IMR-90 (cell line): Measurements from ENCODE around the gene MEIG1. TPM values are rescaled to one million over a fixed set of nuclear protein-coding genes. Genes with fewer than 3 reads are reported as not detected.

ENCODE experiments used
- ATAC-seq: fragments of 200-7000 bp; cut with Tn5 transposase; 2 replicates; pipeline ENCODE4 v1.9.1; 2020; ENCODE audit warnings: low read depth, mild to moderate bottlenecking, moderate library complexity
- BruUV-seq: library from RNA; stranded (reverse); fragments of 400-500 nt; replicated peaks from 2 replicates; lab custom pipeline; 2021; lab: Mats Ljungman, UMichigan
- CTCF ChIA-PET: fragments of 300-600 bp; formaldehyde crosslinking; extraction: SDS; loops from one replicate; lab custom pipeline; 2021; ENCODE audit warnings: antibody characterized with exemption; lab: Yijun Ruan, JAX
- POLR2A ChIA-PET: fragments of 300-600 bp; sonication (Branson Sonifier 250); formaldehyde crosslinking; loops from one replicate; lab custom pipeline; 2022; ENCODE audit warnings: antibody characterized with exemption; ENCODE audit not compliant: unreplicated experiment; lab: Charles Lee
- DNase-seq: peaks from one replicate; pipeline ENCODE4 v3.0.0; 2013
- H2AFZ ChIP-seq: replicated peaks from 2 replicates; pipeline ENCODE3; 2013; ENCODE audit warnings: low read length, mild to moderate bottlenecking; ENCODE audit not compliant: poor library complexity
- H2AK5ac ChIP-seq: 2 replicates; pipeline ENCODE4 v1.6.1; 2013; ENCODE audit warnings: low read depth, low read length, inconsistent platforms
- H2AK9ac ChIP-seq: replicated peaks from 2 replicates; pipeline ENCODE3; 2013; ENCODE audit warnings: mild to moderate bottlenecking, low read depth, low read length, moderate library complexity; ENCODE audit not compliant: poor library complexity
- H2BK120ac ChIP-seq: 2 replicates; pipeline ENCODE4 v1.6.1; 2013; ENCODE audit warnings: low read depth, low read length, inconsistent platforms
- H2BK15ac ChIP-seq: 3 replicates; pipeline ENCODE4 v1.6.1; 2013; ENCODE audit warnings: low read depth, low read length, inconsistent platforms
- H2BK20ac ChIP-seq: 2 replicates; pipeline ENCODE4 v1.6.1; 2013; ENCODE audit warnings: low read depth, mild to moderate bottlenecking, inconsistent platforms, low read length, moderate library complexity
- H2BK5ac ChIP-seq: 2 replicates; pipeline ENCODE4 v1.6.1; 2013; ENCODE audit warnings: mild to moderate bottlenecking, low read depth, low read length, inconsistent platforms; ENCODE audit not compliant: poor library complexity, severe bottlenecking
- H3K14ac ChIP-seq: replicated peaks from 2 replicates; pipeline ENCODE4 v1.6.1; 2013; ENCODE audit warnings: low read depth, low read length, inconsistent platforms
- H3K18ac ChIP-seq: 2 replicates; pipeline ENCODE4 v1.6.1; 2013; ENCODE audit warnings: low read depth, low read length, control low read depth
- H3K23ac ChIP-seq: 2 replicates; pipeline ENCODE4 v1.6.1; 2013; ENCODE audit warnings: low read depth, low read length, inconsistent platforms
- H3K27ac ChIP-seq: 2 replicates; pipeline ENCODE4 v1.5.1; 2013; ENCODE audit warnings: mild to moderate bottlenecking, control low read depth, low read length; ENCODE audit not compliant: insufficient read depth
- H3K27me3 ChIP-seq: 2 replicates; pipeline ENCODE4 v1.6.1; 2013; ENCODE audit warnings: low read length; ENCODE audit not compliant: control insufficient read depth, insufficient read depth
- H3K36me3 ChIP-seq: 2 replicates; pipeline ENCODE4 v1.6.1; 2013; ENCODE audit warnings: low read length, mixed read lengths; ENCODE audit not compliant: control insufficient read depth, insufficient read depth
- H3K4ac ChIP-seq: 2 replicates; pipeline ENCODE4 v1.6.1; 2013; ENCODE audit warnings: low read depth, low read length, inconsistent platforms
- H3K4me1 ChIP-seq: 2 replicates; pipeline ENCODE4 v1.6.1; 2013; ENCODE audit warnings: low read length, mixed read lengths; ENCODE audit not compliant: control insufficient read depth, insufficient read depth
- H3K4me2 ChIP-seq: 2 replicates; pipeline ENCODE4 v1.6.1; 2013; ENCODE audit warnings: low read depth, mild to moderate bottlenecking, control low read depth, low read length, moderate library complexity
- H3K4me3 ChIP-seq: 2 replicates; pipeline ENCODE4 v1.5.1; 2013; ENCODE audit warnings: low read depth, mild to moderate bottlenecking, control low read depth, low read length, moderate library complexity; ENCODE audit not compliant: insufficient read depth
- H3K56ac ChIP-seq: 2 replicates; pipeline ENCODE4 v1.6.1; 2013; ENCODE audit warnings: low read length, inconsistent platforms; ENCODE audit not compliant: insufficient read depth; ENCODE audit errors: extremely low read depth
- H3K79me1 ChIP-seq, 2 experiments: 2 replicates each; pipeline ENCODE4 v1.6.1; 2013; ENCODE audit warnings: low read length in 2 of 2, inconsistent platforms in 1 of 2, low read depth in 1 of 2
- H3K9ac ChIP-seq: 2 replicates; pipeline ENCODE4 v1.6.1; 2013; ENCODE audit warnings: low read depth, low read length, control low read depth
- H3K9me1 ChIP-seq: 2 replicates; pipeline ENCODE4 v1.6.1; 2013; ENCODE audit warnings: low read length, inconsistent platforms; ENCODE audit not compliant: insufficient read depth
- H3K9me3 ChIP-seq: 2 replicates; pipeline ENCODE4 v1.6.1; 2013; ENCODE audit warnings: low read length; ENCODE audit not compliant: control insufficient read depth, insufficient read depth
- H4K20me1 ChIP-seq: 2 replicates; pipeline ENCODE4 v1.6.1; 2013; ENCODE audit warnings: low read length, inconsistent platforms; ENCODE audit not compliant: insufficient read depth
- H4K5ac ChIP-seq: 2 replicates; pipeline ENCODE4 v1.6.1; 2013; ENCODE audit warnings: mild to moderate bottlenecking, low read depth, low read length, control low read depth
- H4K8ac ChIP-seq, 2 experiments: 2 replicates each; pipeline ENCODE4 v1.6.1; 2013; ENCODE audit warnings: low read depth in 2 of 2, low read length in 2 of 2, control low read depth in 1 of 2, inconsistent platforms in 1 of 2
- H4K91ac ChIP-seq: 2 replicates; pipeline ENCODE4 v1.6.1; 2013; ENCODE audit warnings: low read depth, low read length, inconsistent platforms; ENCODE audit not compliant: insufficient read depth
- CEBPB ChIP-seq: IDR thresholded peaks from 2 replicates; pipeline ENCODE4 v1.6.1; 2012; ENCODE audit warnings: low read depth, low read length, improper control_type of control experiment
- CHD1 ChIP-seq: IDR thresholded peaks from 2 replicates; pipeline ENCODE4 v1.6.1; 2012; ENCODE audit warnings: low read depth, low read length, improper control_type of control experiment
- ELK1 ChIP-seq: fragments of 150-350 bp; IDR thresholded peaks from 2 replicates; pipeline ENCODE4 v1.6.1; 2016; ENCODE audit warnings: low read depth, mild to moderate bottlenecking, low read length, moderate library complexity, borderline replicate concordance
- FOS ChIP-seq: fragments of 150-350 bp; IDR thresholded peaks from 2 replicates; pipeline ENCODE4 v1.6.1; 2016; ENCODE audit warnings: low read depth, low read length
- MAZ ChIP-seq: IDR thresholded peaks from 2 replicates; pipeline ENCODE4 v1.6.1; 2012; ENCODE audit warnings: low read depth, mild to moderate bottlenecking, low read length, improper control_type of control experiment, moderate library complexity, borderline replicate concordance
- NFE2L2 ChIP-seq: fragments of 150-350 bp; IDR thresholded peaks from 2 replicates; pipeline ENCODE4 v1.6.1; 2016; ENCODE audit warnings: low read depth, mild to moderate bottlenecking, low read length
- POLR2A ChIP-seq: IDR thresholded peaks from 2 replicates; pipeline ENCODE4 v1.6.1; 2012; ENCODE audit warnings: mild to moderate bottlenecking, low read depth, low read length
- RAD21 ChIP-seq: IDR thresholded peaks from 2 replicates; pipeline ENCODE4 v1.6.1; 2012; ENCODE audit warnings: low read length, improper control_type of control experiment
- RCOR1 ChIP-seq: IDR thresholded peaks from 2 replicates; pipeline ENCODE4 v1.6.1; 2012; ENCODE audit warnings: mild to moderate bottlenecking, low read length, improper control_type of control experiment; ENCODE audit not compliant: insufficient replicate concordance
- RFX5 ChIP-seq: IDR thresholded peaks from 2 replicates; pipeline ENCODE4 v1.8.0; 2012; ENCODE audit warnings: low read depth, mild to moderate bottlenecking, low read length, moderate library complexity
- SMC3 ChIP-seq: fragments of 150-350 bp; IDR thresholded peaks from 2 replicates; pipeline ENCODE4 v1.6.1; 2016; ENCODE audit warnings: low read depth, mild to moderate bottlenecking, antibody characterized with exemption, low read length, moderate library complexity
- USF2 ChIP-seq: fragments of 150-350 bp; IDR thresholded peaks from 2 replicates; pipeline ENCODE4 v1.6.1; 2017; ENCODE audit warnings: mild to moderate bottlenecking, antibody characterized with exemption, low read length, low read depth
- WGBS, 2 experiments: methylation state at CpG; one replicate each; pipeline versions ENCODE4 v1.1.5 to v1.1.7; 2013; ENCODE audit warnings: missing lambda C conversion rate in 2 of 2; ENCODE audit not compliant: insufficient read length in 1 of 2; ENCODE audit errors: extremely low coverage in 2 of 2; 5-methylcytosine and 5-hydroxymethylcytosine counted together
- dilution Hi-C: fragments of 300-500 bp; cut with HindIII; formaldehyde crosslinking; loops from one replicate; pipeline ENCODE4 v1.14.3; 2018; ENCODE audit warnings: low sequenced_read_pairs; ENCODE audit not compliant: unreplicated experiment
- in situ Hi-C: fragments of 300-500 bp; cut with MboI; formaldehyde crosslinking; loops from 3 replicates; pipeline ENCODE4 v1.14.3; 2019; ENCODE audit warnings: low sequenced_read_pairs, inconsistent platforms, mixed read lengths
- intact Hi-C: fragments of 100-400 bp; cut with micrococcal nuclease; formaldehyde crosslinking; loops from 2 replicates; pipeline ENCODE4 v1.10.0; 2022
- polyA plus RNA-seq, 3 experiments: library from polyadenylated mRNA; depleted of rRNA; stranded (reverse); fragments of >200 nt; gene quantifications; 2 replicates each; pipeline ENCODE4 v1.2.3, GENCODE V29; 2012; ENCODE audit warnings: low replicate concordance in 1 of 3
- total RNA-seq: library from RNA; depleted of rRNA; stranded (reverse); fragments of >200 nt; gene quantifications from 2 replicates; pipeline ENCODE4 v1.2.3, GENCODE V29; 2012

The MEIG1 gene
- total and polyA plus RNA-seq, 2 of the 4 experiments (the other 2 are of a cell fraction) = not detected

GRCh38 chr10:15015451-15015850 lies 56.3 kb downstream of the MEIG1 start:
- no peak overlapping the region for H3K27ac ChIP-seq
- H2BK5ac ChIP-seq = no peak overlapping the region
- no peak overlapping the region for H4K8ac ChIP-seq
- no peak overlapping the region for H3K23ac ChIP-seq
- H2BK15ac ChIP-seq = no peak overlapping the region
- H4K91ac ChIP-seq = no peak overlapping the region
- no peaks in the 10 kb centered on the region for H4K20me1 ChIP-seq
- H3K4me3 ChIP-seq = no peak overlapping the region
- WGBS, 2 experiments = 80% methylated on average over 2 of the region's 7 CpGs; no CpG with 5 or more reads in 1 of the 2 experiments
- no peak overlapping the region for H2BK20ac ChIP-seq
- no peak overlapping the region for H2AK9ac ChIP-seq
- H3K9me3 ChIP-seq = no peaks in the 10 kb centered on the region
- no peak overlapping the region for H3K56ac ChIP-seq
- H3K4ac ChIP-seq = no peak overlapping the region
- in situ Hi-C loops = no loop called here
- ATAC-seq (no peak), DNase-seq (no peak)
- H2AFZ ChIP-seq = no peak overlapping the region
- H3K18ac ChIP-seq = no peak overlapping the region
- no peak overlapping the region for H3K4me2 ChIP-seq
- H3K9me1 ChIP-seq = no peaks in the 10 kb centered on the region
- H2BK120ac ChIP-seq = no peak overlapping the region
- H3K4me1 ChIP-seq = no peaks in the 10 kb centered on the region
- H3K27me3 ChIP-seq = peaks cover 8% of the 10 kb centered on the region
- no peaks in the 10 kb centered on the region for H3K36me3 ChIP-seq
- ChIA-PET CTCF (no interaction called here), POLR2A (no interaction called here)
- H3K14ac ChIP-seq = no peak overlapping the region
- intact Hi-C loops = loop anchor here (5.0 kb wide), 1 partner anchor 52 kb away; no protein-coding TSS in a partner anchor
- no TSS peak for BruUV-seq
- no peak overlapping the region for H2AK5ac ChIP-seq
- no peaks in the 10 kb centered on the region for H3K79me1 ChIP-seq
- H4K5ac ChIP-seq = no peak overlapping the region
- dilution Hi-C loops = no loop called here
- TF ChIP-seq RAD21 (no peak), MAZ (no peak), FOS (no peak), NFE2L2 (no peak), CEBPB (no peak), USF2 (no peak), SMC3 (no peak), POLR2A (no peak), CHD1 (no peak), RFX5 (no peak), RCOR1 (no peak), ELK1 (no peak)
- no peak overlapping the region for H3K9ac ChIP-seq
